ENCODE measurements around the gene CACNA2D3. TPM values are rescaled to one million over a fixed set of nuclear protein-coding genes. Genes with fewer than 3 reads are reported as not detected.

Gene CACNA2D3
- total RNA-seq, 1 donor from 2014 or later = not detected

DNA sequence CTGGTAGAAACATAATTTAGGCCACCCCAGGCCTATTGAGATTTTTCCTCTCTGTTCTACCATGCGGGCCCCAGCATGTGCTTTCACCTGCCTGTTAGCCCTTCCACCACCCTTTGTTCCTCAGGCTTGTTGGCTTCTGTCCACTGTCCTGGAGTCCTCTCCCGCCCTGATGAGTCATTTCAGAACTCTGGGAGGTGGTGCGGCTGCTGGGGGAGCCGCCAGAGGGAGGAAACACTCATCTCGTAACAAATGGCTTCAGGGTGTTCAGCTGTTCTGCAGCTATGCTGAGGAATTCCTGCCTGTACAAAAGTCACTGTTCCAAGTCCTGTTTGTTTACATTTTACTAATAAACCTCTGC lies 769.2 kb downstream of the CACNA2D3 start:
- Histone ChIP-seq H3K36me3 (no peaks in the 10 kb centered on the region), H3K79me2 (ENCODE audit: low read depth) (no peaks in the 10 kb centered on the region), H3K4me2 (no peak overlapping the region), H3K4me3 (no peak overlapping the region), H3K27ac (no peak overlapping the region), H2AFZ (replicated peaks) (peak overlapping the region; percentile 1), H3F3A (ENCODE audit: low read depth) (no peaks in the 10 kb centered on the region), H3K9me3 (ENCODE audit: low read depth) (no peaks in the 10 kb centered on the region), H3K4me1 (no peaks in the 10 kb centered on the region), H3K27me3 (no peaks in the 10 kb centered on the region), H4K20me1 (ENCODE audit: low read depth) (no peaks in the 10 kb centered on the region), H3K9ac (no peak overlapping the region)
- H3K27ac Mint-ChIP-seq = peak overlapping the region; percentile 91
- H3K4me1 Mint-ChIP-seq = peaks cover 16% of the 10 kb centered on the region
- H3K9me3 Mint-ChIP-seq = peaks cover 4% of the 10 kb centered on the region
- DNase-seq (ENCODE audit: low spot score) = peak; percentile 26
- H3K27me3 Mint-ChIP-seq (ENCODE audit: insufficient read depth, low read depth) = peaks cover 2% of the 10 kb centered on the region
- no peaks in the 10 kb centered on the region for H3K36me3 Mint-ChIP-seq
- H3K4me3 Mint-ChIP-seq = no peak overlapping the region
- no peak for TF ChIP-seq EZH2phosphoT487 (IDR thresholded peaks at IDR 0.05)
- TF ChIP-seq, protein P1, sequence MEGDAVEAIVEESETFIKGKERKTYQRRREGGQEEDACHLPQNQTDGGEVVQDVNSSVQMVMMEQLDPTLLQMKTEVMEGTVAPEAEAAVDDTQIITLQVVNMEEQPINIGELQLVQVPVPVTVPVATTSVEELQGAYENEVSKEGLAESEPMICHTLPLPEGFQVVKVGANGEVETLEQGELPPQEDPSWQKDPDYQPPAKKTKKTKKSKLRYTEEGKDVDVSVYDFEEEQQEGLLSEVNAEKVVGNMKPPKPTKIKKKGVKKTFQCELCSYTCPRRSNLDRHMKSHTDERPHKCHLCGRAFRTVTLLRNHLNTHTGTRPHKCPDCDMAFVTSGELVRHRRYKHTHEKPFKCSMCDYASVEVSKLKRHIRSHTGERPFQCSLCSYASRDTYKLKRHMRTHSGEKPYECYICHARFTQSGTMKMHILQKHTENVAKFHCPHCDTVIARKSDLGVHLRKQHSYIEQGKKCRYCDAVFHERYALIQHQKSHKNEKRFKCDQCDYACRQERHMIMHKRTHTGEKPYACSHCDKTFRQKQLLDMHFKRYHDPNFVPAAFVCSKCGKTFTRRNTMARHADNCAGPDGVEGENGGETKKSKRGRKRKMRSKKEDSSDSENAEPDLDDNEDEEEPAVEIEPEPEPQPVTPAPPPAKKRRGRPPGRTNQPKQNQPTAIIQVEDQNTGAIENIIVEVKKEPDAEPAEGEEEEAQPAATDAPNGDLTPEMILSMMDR (IDR thresholded peaks at IDR 0.05) = peak; percentile 5

DNA sequence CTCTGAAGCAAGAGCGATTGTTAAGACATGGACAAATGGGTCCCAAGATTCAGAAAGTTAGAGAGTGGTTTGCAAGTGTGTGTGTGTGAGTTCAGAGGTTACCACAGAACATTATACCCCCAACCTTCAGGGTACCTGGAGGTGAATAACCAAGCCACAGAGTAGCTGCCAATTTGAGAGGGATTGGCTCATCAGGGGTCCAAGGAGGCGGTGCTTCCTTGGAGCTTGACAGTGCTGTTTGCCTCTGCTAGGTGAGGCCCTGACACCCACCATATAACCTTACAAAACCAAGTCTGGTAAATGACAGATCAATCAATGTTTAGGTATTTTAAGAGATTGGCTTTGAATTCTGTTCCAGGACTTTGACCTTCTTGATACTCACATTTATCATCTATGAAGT lies 769.8 kb downstream of the CACNA2D3 start:
- Mint-ChIP-seq H3K36me3 (no peaks in the 10 kb centered on the region), H3K4me1 (peaks cover 16% of the 10 kb centered on the region), H3K27ac (no peak overlapping the region), H3K4me3 (no peak overlapping the region), H3K27me3 (ENCODE audit: insufficient read depth, low read depth) (peaks cover 2% of the 10 kb centered on the region), H3K9me3 (peaks cover 4% of the 10 kb centered on the region)
- H3K27me3 ChIP-seq = no peaks in the 10 kb centered on the region
- no peak for DNase-seq (ENCODE audit: low spot score)
- H3K4me2 ChIP-seq = no peak overlapping the region
- H4K20me1 ChIP-seq (ENCODE audit: low read depth) = no peaks in the 10 kb centered on the region
- no peaks in the 10 kb centered on the region for H3F3A ChIP-seq (ENCODE audit: low read depth)
- no peak for TF ChIP-seq EZH2 (IDR thresholded peaks at IDR 0.05)
- TF ChIP-seq, protein P1 (IDR thresholded peaks at IDR 0.05) = no peak
- no peak for TF ChIP-seq EZH2phosphoT487 (IDR thresholded peaks at IDR 0.05)
- H3K27ac ChIP-seq = no peak overlapping the region
- H3K9ac ChIP-seq = no peak overlapping the region
- H2AFZ ChIP-seq (replicated peaks) = no peak overlapping the region
- no peaks in the 10 kb centered on the region for H3K4me1 ChIP-seq
- H3K9me3 ChIP-seq (ENCODE audit: low read depth) = no peaks in the 10 kb centered on the region
- H3K4me3 ChIP-seq = no peak overlapping the region
- no peaks in the 10 kb centered on the region for H3K36me3 ChIP-seq
- no peaks in the 10 kb centered on the region for H3K79me2 ChIP-seq (ENCODE audit: low read depth)

DNA sequence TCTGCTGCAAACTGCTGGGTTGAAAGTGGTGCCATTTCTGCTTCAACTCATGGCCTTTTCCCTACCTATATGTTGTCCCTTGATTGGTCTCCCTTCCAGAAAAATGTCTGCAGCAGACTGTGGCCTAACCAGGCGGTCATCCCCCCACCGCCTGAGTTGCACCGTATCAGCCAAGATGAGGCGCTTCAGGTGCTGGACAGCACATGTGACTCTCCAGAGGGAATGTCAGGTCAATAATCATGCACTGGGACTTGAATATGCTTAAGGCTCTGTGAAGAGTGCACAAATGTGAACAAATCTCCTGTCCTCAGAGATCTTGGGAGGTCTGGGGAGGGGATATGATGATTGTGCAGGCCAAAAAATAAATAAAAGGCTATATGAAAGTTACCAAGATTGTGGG lies 773.3 kb downstream of the CACNA2D3 start:
- H3K36me3 ChIP-seq = no peaks in the 10 kb centered on the region
- Mint-ChIP-seq H3K27ac (no peak overlapping the region), H3K27me3 (ENCODE audit: insufficient read depth, low read depth) (peaks cover 5% of the 10 kb centered on the region), H3K4me3 (no peak overlapping the region), H3K9me3 (peaks cover 2% of the 10 kb centered on the region), H3K36me3 (no peaks in the 10 kb centered on the region), H3K4me1 (peaks cover 20% of the 10 kb centered on the region)
- H3F3A ChIP-seq (ENCODE audit: low read depth) = no peaks in the 10 kb centered on the region
- TF ChIP-seq EZH2phosphoT487 (IDR thresholded peaks at IDR 0.05) (no peak), EZH2 (IDR thresholded peaks at IDR 0.05) (no peak)
- TF ChIP-seq, protein P1 (IDR thresholded peaks at IDR 0.05) = no peak
- H3K4me1 ChIP-seq = peaks cover 5% of the 10 kb centered on the region
- no peak overlapping the region for H2AFZ ChIP-seq (replicated peaks)
- H3K4me2 ChIP-seq = no peak overlapping the region
- no peaks in the 10 kb centered on the region for H3K27me3 ChIP-seq
- no peaks in the 10 kb centered on the region for H3K79me2 ChIP-seq (ENCODE audit: low read depth)
- H3K9ac ChIP-seq = no peak overlapping the region
- H4K20me1 ChIP-seq (ENCODE audit: low read depth) = no peaks in the 10 kb centered on the region
- H3K4me3 ChIP-seq = no peak overlapping the region
- H3K9me3 ChIP-seq (ENCODE audit: low read depth) = no peaks in the 10 kb centered on the region
- no peak overlapping the region for H3K27ac ChIP-seq
- DNase-seq (ENCODE audit: low spot score) = no peak
